DOHH2 (cell line): ENCODE results near the gene PTBP2.

Experiments
- EZH2phosphoT487 ChIP-seq: fragments of 200-600 bp; sonication (generic); IDR thresholded peaks from 2 replicates; pipeline ENCODE4 v1.6.1; 2017; ENCODE audit warnings: borderline replicate concordance, mild to moderate bottlenecking, antibody characterized with exemption, low read length, moderate library complexity, mixed read lengths
- TF ChIP-seq, protein P1 (sequence below): fragments of 200-600 bp; sonication (generic); IDR thresholded peaks from one replicate; pipeline ENCODE4 v1.5.1; 2014; ENCODE audit warnings: antibody characterized with exemption, mild to moderate bottlenecking, low read depth, low read length; ENCODE audit not compliant: poor library complexity, severe bottlenecking

- TF ChIP-seq, protein P1, sequence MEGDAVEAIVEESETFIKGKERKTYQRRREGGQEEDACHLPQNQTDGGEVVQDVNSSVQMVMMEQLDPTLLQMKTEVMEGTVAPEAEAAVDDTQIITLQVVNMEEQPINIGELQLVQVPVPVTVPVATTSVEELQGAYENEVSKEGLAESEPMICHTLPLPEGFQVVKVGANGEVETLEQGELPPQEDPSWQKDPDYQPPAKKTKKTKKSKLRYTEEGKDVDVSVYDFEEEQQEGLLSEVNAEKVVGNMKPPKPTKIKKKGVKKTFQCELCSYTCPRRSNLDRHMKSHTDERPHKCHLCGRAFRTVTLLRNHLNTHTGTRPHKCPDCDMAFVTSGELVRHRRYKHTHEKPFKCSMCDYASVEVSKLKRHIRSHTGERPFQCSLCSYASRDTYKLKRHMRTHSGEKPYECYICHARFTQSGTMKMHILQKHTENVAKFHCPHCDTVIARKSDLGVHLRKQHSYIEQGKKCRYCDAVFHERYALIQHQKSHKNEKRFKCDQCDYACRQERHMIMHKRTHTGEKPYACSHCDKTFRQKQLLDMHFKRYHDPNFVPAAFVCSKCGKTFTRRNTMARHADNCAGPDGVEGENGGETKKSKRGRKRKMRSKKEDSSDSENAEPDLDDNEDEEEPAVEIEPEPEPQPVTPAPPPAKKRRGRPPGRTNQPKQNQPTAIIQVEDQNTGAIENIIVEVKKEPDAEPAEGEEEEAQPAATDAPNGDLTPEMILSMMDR = no peak
- no peak for TF ChIP-seq EZH2phosphoT487
These were observed 121.6 kb downstream of the PTBP2 start for GRCh38 chr1:96843196-96843595.
